Right hindlimb (tissue), 1 donor: ENCODE data around the gene ADO.
"Not testable (repeated sequence)": the region's sequence is repeated elsewhere in the genome, so short reads cannot be mapped to it uniquely, and the experiment has no call there.

Experiments
- DNase-seq: peaks from one replicate; pipeline ENCODE4 v3.0.0-alpha.2; 2018

The ADO gene

GRCh38 chr10:62804356-62805230 lies at the start of gene ADO:
Gene ADO (plus strand): TSS chr10:62804720. CDS start chr10:62805060, 340 bp downstream.
- DNase-seq = peak; percentile 92

- no peak for DNase-seq
Measured at GRCh38 chr10:62754963-62755362, 49.6 kb upstream of the ADO start.

GRCh38 chr10:62755662-62756653 lies 48.6 kb upstream of the ADO start:
- no peak for DNase-seq

- no peak for DNase-seq
Measured at GRCh38 chr10:62759599-62760175, 44.8 kb upstream of the ADO start.

GRCh38 chr10:62760401-62760800 lies 44.1 kb upstream of the ADO start:
- no peak for DNase-seq

GRCh38 chr10:62761115-62761514 lies 43.4 kb upstream of the ADO start:
- DNase-seq = no peak

- DNase-seq = no peak
Measured at GRCh38 chr10:62763155-62763554, 41.4 kb upstream of the ADO start.

- no peak for DNase-seq
Measured at GRCh38 chr10:62764011-62764410, 40.5 kb upstream of the ADO start.

- no peak for DNase-seq
Measured at GRCh38 chr10:62765726-62766125, 38.8 kb upstream of the ADO start.

GRCh38 chr10:62766386-62766785 lies 38.1 kb upstream of the ADO start:
- no peak for DNase-seq

- no peak for DNase-seq
Measured at GRCh38 chr10:62769574-62770242, 34.8 kb upstream of the ADO start.

GRCh38 chr10:62772186-62772974 lies 32.1 kb upstream of the ADO start:
- no peak for DNase-seq

- no peak for DNase-seq
Measured at GRCh38 chr10:62778125-62778524, 26.4 kb upstream of the ADO start.

- DNase-seq = no peak
Measured at GRCh38 chr10:62779487-62780248, 24.9 kb upstream of the ADO start.

- DNase-seq = not testable (repeated sequence)
Measured at GRCh38 chr10:62784537-62784936, 20.0 kb upstream of the ADO start.

- not testable (repeated sequence) for DNase-seq
Measured at GRCh38 chr10:62788285-62788684, 16.2 kb upstream of the ADO start.

- DNase-seq = peak; percentile 46
Measured at GRCh38 chr10:62788861-62789467, 15.6 kb upstream of the ADO start.

GRCh38 chr10:62790019-62790555 lies 14.4 kb upstream of the ADO start:
- DNase-seq = no peak

GRCh38 chr10:62790571-62790970 lies 13.9 kb upstream of the ADO start:
- no peak for DNase-seq

GRCh38 chr10:62792261-62792660 lies 12.3 kb upstream of the ADO start:
- DNase-seq = no peak
